Measurements from ENCODE around the gene SLC25A51.

DNA sequence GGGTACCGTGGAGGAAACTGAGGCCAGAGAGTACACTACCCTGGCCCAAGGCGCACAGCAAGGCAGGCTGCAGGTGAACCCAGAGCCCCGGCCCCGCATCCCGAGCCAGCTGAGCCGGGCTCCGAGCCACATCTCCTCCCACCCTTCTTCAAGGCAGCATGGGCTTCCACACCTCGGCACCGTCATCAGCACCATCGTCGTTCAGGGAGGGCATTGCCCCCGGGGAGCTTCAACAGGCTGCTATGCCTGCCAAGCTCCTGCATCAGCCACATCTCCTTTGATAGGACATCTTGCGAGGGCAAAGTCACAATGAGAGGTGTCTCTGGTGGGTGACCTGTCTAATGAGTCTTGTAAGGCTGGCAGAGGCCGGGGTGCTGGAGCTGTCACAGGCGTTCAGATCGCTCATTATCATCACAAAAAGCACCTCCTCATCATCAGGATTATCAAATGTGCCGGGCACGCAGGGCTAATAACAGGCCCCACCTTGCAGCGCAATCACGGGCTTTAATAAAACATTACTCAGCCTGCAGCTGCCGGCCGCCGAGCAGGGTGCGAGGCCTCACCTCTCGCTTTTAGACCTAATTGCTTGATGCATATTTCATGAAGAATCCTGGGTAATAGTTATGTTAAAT is 20.0 kb upstream of the SLC25A51 start:
- TF ChIP-seq POLR2A (IDR thresholded peaks at IDR 0.05) = no peak
- TF ChIP-seq, protein P1, sequence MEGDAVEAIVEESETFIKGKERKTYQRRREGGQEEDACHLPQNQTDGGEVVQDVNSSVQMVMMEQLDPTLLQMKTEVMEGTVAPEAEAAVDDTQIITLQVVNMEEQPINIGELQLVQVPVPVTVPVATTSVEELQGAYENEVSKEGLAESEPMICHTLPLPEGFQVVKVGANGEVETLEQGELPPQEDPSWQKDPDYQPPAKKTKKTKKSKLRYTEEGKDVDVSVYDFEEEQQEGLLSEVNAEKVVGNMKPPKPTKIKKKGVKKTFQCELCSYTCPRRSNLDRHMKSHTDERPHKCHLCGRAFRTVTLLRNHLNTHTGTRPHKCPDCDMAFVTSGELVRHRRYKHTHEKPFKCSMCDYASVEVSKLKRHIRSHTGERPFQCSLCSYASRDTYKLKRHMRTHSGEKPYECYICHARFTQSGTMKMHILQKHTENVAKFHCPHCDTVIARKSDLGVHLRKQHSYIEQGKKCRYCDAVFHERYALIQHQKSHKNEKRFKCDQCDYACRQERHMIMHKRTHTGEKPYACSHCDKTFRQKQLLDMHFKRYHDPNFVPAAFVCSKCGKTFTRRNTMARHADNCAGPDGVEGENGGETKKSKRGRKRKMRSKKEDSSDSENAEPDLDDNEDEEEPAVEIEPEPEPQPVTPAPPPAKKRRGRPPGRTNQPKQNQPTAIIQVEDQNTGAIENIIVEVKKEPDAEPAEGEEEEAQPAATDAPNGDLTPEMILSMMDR (IDR thresholded peaks at IDR 0.05) = no peak
- TF ChIP-seq POLR2AphosphoS5 (IDR thresholded peaks at IDR 0.05) = no peak

All from prostate gland (tissue), 2 donors.